Endothelial cell of umbilical vein (primary cell): Measurements from ENCODE around the gene STARD9. TPM values are rescaled to one million over a fixed set of nuclear protein-coding genes. Genes with fewer than 3 reads are reported as not detected.

Source experiments
- BruUV-seq: library from RNA; stranded (reverse); fragments of 400-500 nt; replicated peaks from 2 replicates; lab custom pipeline; 2021; lab: Mats Ljungman, UMichigan
- CTCF ChIA-PET: fragments of 300-600, 350-600 bp; sonication (Branson Sonifier 250); formaldehyde crosslinking; loops from one replicate; lab custom pipeline; 2021; ENCODE audit warnings: antibody characterized with exemption, inconsistent platforms; lab: Charles Lee
- POLR2A ChIA-PET: fragments of 300-600, 350-600 bp; sonication (Branson Sonifier 250); formaldehyde crosslinking; loops from one replicate; lab custom pipeline; 2021; ENCODE audit warnings: antibody characterized with exemption, inconsistent platforms; lab: Charles Lee
- DNase-seq: peaks from one replicate; pipeline ENCODE4 v3.0.0-alpha.2; 2011; ENCODE audit warnings: low read depth, low spot score
- FAIRE-seq: peaks from 2 replicates; lab custom pipeline; 2011; peaks lifted over from hg19 to GRCh38; lab: Jason Lieb, UNC
- H2AFZ ChIP-seq: 2 replicates; pipeline ENCODE4 v1.6.0; 2012; ENCODE audit warnings: low read depth, low read length, control low read depth, inconsistent platforms
- H3K27ac ChIP-seq: 2 replicates; pipeline ENCODE4 v1.5.1; 2011; ENCODE audit warnings: low read depth, mild to moderate bottlenecking, control low read depth, low read length, moderate library complexity; ENCODE audit not compliant: insufficient read depth
- H3K27me3 ChIP-seq, 2 experiments: 2 replicates each; pipeline versions ENCODE4 v1.6.0 to v1.6.1; 2011; ENCODE audit warnings: low read length in 2 of 2, mixed read lengths in 1 of 2; ENCODE audit not compliant: control insufficient read depth in 2 of 2, insufficient read depth in 2 of 2
- H3K36me3 ChIP-seq, 2 experiments: 2 replicates in 1 of 2; 3 replicates in 1 of 2; pipeline ENCODE4 v1.5.1; 2011; ENCODE audit warnings: low read length in 2 of 2, mild to moderate bottlenecking in 1 of 2, moderate library complexity in 1 of 2; ENCODE audit not compliant: control insufficient read depth in 2 of 2, insufficient read depth in 2 of 2; ENCODE audit errors: extremely low read depth in 1 of 2
- H3K4me1 ChIP-seq: 3 replicates; pipeline ENCODE4 v1.5.1; 2011; ENCODE audit warnings: mild to moderate bottlenecking, low read length; ENCODE audit not compliant: control insufficient read depth, insufficient read depth; ENCODE audit errors: extremely low read depth
- H3K4me2 ChIP-seq: 2 replicates; pipeline ENCODE4 v1.6.1; 2011; ENCODE audit warnings: low read length, control low read depth, mixed read lengths; ENCODE audit not compliant: insufficient read depth
- H3K4me3 ChIP-seq, 3 experiments: fragments of 200-600 bp in 1 of 3; sonication (generic), shearing (Covaris generic) in 1 of 3; replicated peaks in 1 of 3; 2 replicates each; pipeline ENCODE4 v1.5.1; 2011 to 2016; ENCODE audit warnings: control low read depth in 3 of 3, low read length in 3 of 3, mild to moderate bottlenecking in 2 of 3, inconsistent platforms in 1 of 3, low read depth in 1 of 3, moderate library complexity in 1 of 3; ENCODE audit not compliant: insufficient read depth in 1 of 3
- H3K79me2 ChIP-seq: 2 replicates; pipeline ENCODE4 v1.6.0; 2012; ENCODE audit warnings: low read length, inconsistent platforms; ENCODE audit not compliant: control insufficient read depth, insufficient read depth
- H3K9ac ChIP-seq: replicated peaks from 2 replicates; pipeline ENCODE3; 2011; ENCODE audit warnings: low read length, control low read depth; ENCODE audit not compliant: insufficient read depth; ENCODE audit errors: extremely low read depth
- H3K9me1 ChIP-seq: replicated peaks from 3 replicates; pipeline ENCODE4 v1.6.0; 2011; ENCODE audit warnings: mild to moderate bottlenecking, low read length; ENCODE audit not compliant: control insufficient read depth, insufficient read depth; ENCODE audit errors: extremely low read depth
- H3K9me3 ChIP-seq: replicated peaks from 2 replicates; pipeline ENCODE4 v1.5.1; 2012; ENCODE audit warnings: low read length, inconsistent platforms; ENCODE audit not compliant: control insufficient read depth, insufficient read depth
- H4K20me1 ChIP-seq: replicated peaks from 2 replicates; pipeline ENCODE3; 2011; ENCODE audit warnings: mild to moderate bottlenecking, low read length; ENCODE audit not compliant: control insufficient read depth, insufficient read depth; ENCODE audit errors: extremely low read depth
- EZH2 ChIP-seq: IDR thresholded peaks from 2 replicates; pipeline ENCODE4 v1.6.1; 2012; ENCODE audit warnings: borderline replicate concordance, low read depth, mild to moderate bottlenecking, moderate library complexity, low read length, inconsistent platforms; ENCODE audit not compliant: severe bottlenecking
- FOS ChIP-seq: IDR thresholded peaks from 2 replicates; pipeline ENCODE4 v1.6.1; 2011; ENCODE audit warnings: mild to moderate bottlenecking, low read length, moderate library complexity, borderline replicate concordance; ENCODE audit not compliant: insufficient read depth
- GATA2 ChIP-seq: IDR thresholded peaks from 2 replicates; pipeline ENCODE4 v1.7.0; 2011; ENCODE audit warnings: low read depth, mild to moderate bottlenecking, moderate library complexity, mixed read lengths, low read length; ENCODE audit not compliant: insufficient read length, insufficient read depth
- JUN ChIP-seq: IDR thresholded peaks from 2 replicates; pipeline ENCODE4 v1.6.1; 2011; ENCODE audit warnings: borderline replicate concordance, low read depth; ENCODE audit not compliant: insufficient read length, insufficient read depth
- MYC ChIP-seq: IDR thresholded peaks from one replicate; pipeline ENCODE4 v1.6.1; 2011; ENCODE audit warnings: mild to moderate bottlenecking, low read depth, low read length
- POLR2A ChIP-seq: IDR thresholded peaks from 2 replicates; pipeline ENCODE4 v1.6.1; 2012; ENCODE audit warnings: low read depth, mild to moderate bottlenecking, control low read depth, low read length
- POLR2AphosphoS5 ChIP-seq: IDR thresholded peaks from 2 replicates; pipeline ENCODE4 v1.6.1; 2012; ENCODE audit warnings: low read depth, mild to moderate bottlenecking, control low read depth, low read length, moderate library complexity; ENCODE audit not compliant: insufficient read depth
- dilution Hi-C: fragments of 300-500 bp; cut with MboI; formaldehyde crosslinking; loops from one replicate; pipeline ENCODE4 v1.15.0; 2019; ENCODE audit warnings: low sequenced_read_pairs; ENCODE audit not compliant: extremely low pct_ligation_motif_present
- intact Hi-C: fragments of 100-400 bp; cut with micrococcal nuclease; formaldehyde crosslinking; loops from one replicate; pipeline ENCODE4 v1.10.0; 2022
- polyA plus RNA-seq, 4 experiments: library from polyadenylated mRNA; depleted of rRNA in 3 of 4; stranded (reverse) in 3 of 4; unstranded in 1 of 4; fragments of >200 nt; gene quantifications; 2 replicates each; pipeline versions ENCODE4 v1.2.1 to v1.2.3, GENCODE V29; 2011 to 2012; ENCODE audit warnings: missing spikeins in 1 of 4
- total RNA-seq: library from RNA; stranded (reverse); gene quantifications from 2 replicates; pipeline ENCODE4 v1.2.3, GENCODE V29; 2021
- TF ChIP-seq, protein P1 (sequence below), 2 donors: IDR thresholded peaks; 1 replicate in 1 of 2; 2 replicates in 1 of 2; pipeline ENCODE4 v1.5.1; 2011; ENCODE audit warnings: low read length in 2 of 2, mild to moderate bottlenecking in 2 of 2, moderate library complexity in 2 of 2, control low read depth in 1 of 2, inconsistent platforms in 1 of 2, low read depth in 1 of 2; ENCODE audit not compliant: insufficient read depth in 1 of 2; ENCODE audit errors: extremely low read depth in 1 of 2
- TF ChIP-seq, protein P2 (sequence below): IDR thresholded peaks from 2 replicates; pipeline ENCODE4 v1.6.1; 2011; ENCODE audit not compliant: insufficient read depth, insufficient read length

STARD9 gene
- total and polyA plus RNA-seq, 2 donors (not counting 3 experiments of a cell fraction or from before 2014, with no cell fraction given) = 4.6 to 17.5 TPM

DNA sequence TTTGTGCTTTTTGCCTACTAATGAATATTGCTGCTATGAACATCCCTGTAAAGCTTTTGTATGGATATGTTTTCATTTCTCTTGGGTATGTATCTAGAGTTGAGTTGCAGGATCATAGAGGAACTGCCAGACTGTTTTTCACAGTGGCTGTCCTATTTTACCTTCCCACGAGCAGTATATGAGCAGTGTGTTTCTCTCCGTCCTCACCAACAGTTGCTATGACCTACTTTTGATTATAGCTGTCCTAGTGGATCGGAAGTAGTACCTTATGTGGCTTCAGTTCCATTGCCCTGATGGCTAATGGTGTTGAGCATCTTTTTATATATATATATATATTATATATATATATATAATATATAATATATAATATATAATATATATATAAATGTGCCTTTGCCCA is 136.3 kb downstream of the STARD9 start:
- Histone ChIP-seq H3K36me3 (no peaks in the 10 kb centered on the region), H2AFZ (no peak overlapping the region), H3K9me3 (no peaks in the 10 kb centered on the region), H4K20me1 (no peaks in the 10 kb centered on the region), H3K4me3 (no peak overlapping the region), H3K79me2 (no peaks in the 10 kb centered on the region), H3K4me1 (peaks cover 12% of the 10 kb centered on the region), H3K9me1 (no peaks in the 10 kb centered on the region), H3K27ac (no peak overlapping the region), H3K4me2 (no peak overlapping the region), H3K27me3 (no peaks in the 10 kb centered on the region), H3K9ac (no peak overlapping the region)
- DNase-seq (no peak), FAIRE-seq (no peak)
- dilution Hi-C loops = no loop called here
- BruUV-seq = no TSS peak
- TF ChIP-seq, protein P1, sequence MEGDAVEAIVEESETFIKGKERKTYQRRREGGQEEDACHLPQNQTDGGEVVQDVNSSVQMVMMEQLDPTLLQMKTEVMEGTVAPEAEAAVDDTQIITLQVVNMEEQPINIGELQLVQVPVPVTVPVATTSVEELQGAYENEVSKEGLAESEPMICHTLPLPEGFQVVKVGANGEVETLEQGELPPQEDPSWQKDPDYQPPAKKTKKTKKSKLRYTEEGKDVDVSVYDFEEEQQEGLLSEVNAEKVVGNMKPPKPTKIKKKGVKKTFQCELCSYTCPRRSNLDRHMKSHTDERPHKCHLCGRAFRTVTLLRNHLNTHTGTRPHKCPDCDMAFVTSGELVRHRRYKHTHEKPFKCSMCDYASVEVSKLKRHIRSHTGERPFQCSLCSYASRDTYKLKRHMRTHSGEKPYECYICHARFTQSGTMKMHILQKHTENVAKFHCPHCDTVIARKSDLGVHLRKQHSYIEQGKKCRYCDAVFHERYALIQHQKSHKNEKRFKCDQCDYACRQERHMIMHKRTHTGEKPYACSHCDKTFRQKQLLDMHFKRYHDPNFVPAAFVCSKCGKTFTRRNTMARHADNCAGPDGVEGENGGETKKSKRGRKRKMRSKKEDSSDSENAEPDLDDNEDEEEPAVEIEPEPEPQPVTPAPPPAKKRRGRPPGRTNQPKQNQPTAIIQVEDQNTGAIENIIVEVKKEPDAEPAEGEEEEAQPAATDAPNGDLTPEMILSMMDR (IDR thresholded peaks at IDR 0.05; ENCODE audit: extremely low read depth in 1 of 2, insufficient read depth in 1 of 2, low read depth in 1 of 2, low read length in 2 of 2) = no peak
- intact Hi-C loops = no loop called here
- ChIA-PET CTCF (interaction anchor here (0.8 to 1.2 kb wide), 2 partner anchors 11 to 215 kb away, joined by 3 to 4 read pairs; no protein-coding TSS in a partner anchor), POLR2A (no interaction called here)

DNA sequence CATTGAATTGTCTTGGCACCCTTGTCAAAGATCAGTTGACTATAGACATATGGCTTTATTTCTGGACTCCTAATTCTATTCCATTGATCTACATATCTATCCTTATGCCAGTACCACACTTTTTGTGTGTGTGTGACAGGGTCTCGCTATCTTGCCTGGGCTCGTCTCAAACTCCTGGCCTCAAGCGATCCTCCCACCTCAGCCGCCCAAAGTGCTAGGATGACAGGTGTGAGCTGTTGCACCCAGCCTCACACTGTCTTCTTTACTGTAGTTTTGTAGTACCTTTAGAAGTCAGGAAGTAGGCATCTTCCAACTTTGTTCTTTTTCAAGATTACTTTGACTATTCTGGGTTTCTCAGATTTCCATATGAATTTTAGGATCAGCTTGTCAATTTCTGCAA is 137.2 kb downstream of the STARD9 start:
- H3K27ac ChIP-seq = no peak overlapping the region
- dilution Hi-C loops (no loop called here), intact Hi-C loops (no loop called here)
- ChIA-PET CTCF (interaction anchor here (1.0 to 1.2 kb wide), 3 partner anchors 9 to 214 kb away, joined by 3 to 4 read pairs (median 4); no protein-coding TSS in a partner anchor), POLR2A (interaction anchor here (0.7 kb wide), 1 partner anchor 11 kb away, joined by 3 read pairs; no protein-coding TSS in a partner anchor)
- no peaks in the 10 kb centered on the region for H3K36me3 ChIP-seq
- H4K20me1 ChIP-seq = no peaks in the 10 kb centered on the region
- H3K4me2 ChIP-seq = no peak overlapping the region
- TF ChIP-seq FOS (no peak), EZH2 (no peak), MYC (no peak), JUN (no peak), GATA2 (no peak), POLR2A (no peak), POLR2AphosphoS5 (no peak)
- TF ChIP-seq, protein P1 (IDR thresholded peaks at IDR 0.05; ENCODE audit: extremely low read depth in 1 of 2, insufficient read depth in 1 of 2, low read depth in 1 of 2, low read length in 2 of 2) = no peak
- TF ChIP-seq, protein P2, sequence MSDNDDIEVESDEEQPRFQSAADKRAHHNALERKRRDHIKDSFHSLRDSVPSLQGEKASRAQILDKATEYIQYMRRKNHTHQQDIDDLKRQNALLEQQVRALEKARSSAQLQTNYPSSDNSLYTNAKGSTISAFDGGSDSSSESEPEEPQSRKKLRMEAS = no peak
- H3K9ac ChIP-seq = no peak overlapping the region
- H3K4me3 ChIP-seq = no peak overlapping the region
- no TSS peak for BruUV-seq
- DNase-seq (no peak), FAIRE-seq (no peak)
- no peak overlapping the region for H2AFZ ChIP-seq
- H3K79me2 ChIP-seq = no peaks in the 10 kb centered on the region
- H3K9me3 ChIP-seq = no peaks in the 10 kb centered on the region
- peaks cover 4% of the 10 kb centered on the region for H3K4me1 ChIP-seq
- H3K9me1 ChIP-seq = no peaks in the 10 kb centered on the region
- no peaks in the 10 kb centered on the region for H3K27me3 ChIP-seq
